Type B pancreatic cell (in vitro differentiated cells): Measurements from ENCODE around the gene FMO4. TPM values are rescaled to one million over a fixed set of nuclear protein-coding genes. Genes with fewer than 3 reads are reported as not detected.
"Not testable (repeated sequence)": the region's sequence is repeated elsewhere in the genome, so short reads cannot be mapped to it uniquely, and the experiment has no call there.

Experiments used
- DNase-seq: peaks from one replicate; pipeline ENCODE4 v3.0.0; 2021; ENCODE audit warnings: mixed read lengths; ENCODE audit not compliant: unreplicated experiment; ENCODE audit errors: extremely low spot score
- H3K27ac Mint-ChIP-seq: 2 replicates; pipeline ENCODE4 v1.8.0; 2021; ENCODE audit warnings: mild to moderate bottlenecking, mixed read lengths
- H3K27me3 Mint-ChIP-seq: 2 replicates; pipeline ENCODE4 v1.8.0; 2021; ENCODE audit warnings: mixed read lengths
- H3K36me3 Mint-ChIP-seq: 2 replicates; pipeline ENCODE4 v1.8.0; 2021; ENCODE audit warnings: mixed read lengths
- H3K4me1 Mint-ChIP-seq: one replicate; pipeline ENCODE4 v1.8.0; 2021; ENCODE audit warnings: mixed read lengths; ENCODE audit not compliant: unreplicated experiment
- H3K4me3 Mint-ChIP-seq: 2 replicates; pipeline ENCODE4 v1.8.0; 2021; ENCODE audit warnings: mild to moderate bottlenecking, mixed read lengths
- H3K9me3 Mint-ChIP-seq: 2 replicates; pipeline ENCODE4 v1.8.0; 2021; ENCODE audit warnings: mixed read lengths
- total RNA-seq: library from RNA; stranded (reverse); gene quantifications from 2 replicates; pipeline ENCODE4 v1.2.1, GENCODE V29; 2021; ENCODE audit warnings: low replicate concordance
- TF ChIP-seq, protein P1 (sequence below): fragments of 200-600 bp; sonication (generic); conservative IDR thresholded peaks from 2 replicates; pipeline ENCODE4 v1.5.0; 2021; ENCODE audit warnings: antibody characterized with exemption, mild to moderate bottlenecking

FMO4 gene
- total RNA-seq, 1 donor from 2014 or later, result 1.6 TPM

DNA sequence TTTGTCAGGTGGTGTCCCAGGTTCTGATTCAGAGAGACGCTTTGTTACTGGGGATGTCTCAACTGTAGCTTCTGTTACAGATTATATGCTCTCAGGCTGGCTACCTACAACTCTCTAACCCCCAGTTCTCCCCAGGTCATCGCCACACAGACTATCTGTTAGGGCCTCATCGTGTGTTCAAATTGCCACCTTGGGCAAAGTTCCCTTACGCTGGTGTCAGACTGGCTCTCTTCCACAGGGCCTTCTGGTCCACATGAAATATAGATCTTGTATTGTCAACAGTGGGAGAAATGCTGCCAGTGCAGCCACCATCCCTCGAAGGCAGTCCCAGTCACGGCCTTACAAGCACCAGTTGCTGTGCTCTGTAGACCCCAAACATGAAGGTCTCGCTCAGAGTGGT, 15.3 kb downstream of the FMO4 start:
- Mint-ChIP-seq H3K27me3 (no peaks in the 10 kb centered on the region), H3K36me3 (no peaks in the 10 kb centered on the region), H3K9me3 (no peaks in the 10 kb centered on the region), H3K4me3 (no peak overlapping the region), H3K4me1 (no peaks in the 10 kb centered on the region), H3K27ac (no peak overlapping the region)
- DNase-seq, result no peak
- TF ChIP-seq, protein P1, sequence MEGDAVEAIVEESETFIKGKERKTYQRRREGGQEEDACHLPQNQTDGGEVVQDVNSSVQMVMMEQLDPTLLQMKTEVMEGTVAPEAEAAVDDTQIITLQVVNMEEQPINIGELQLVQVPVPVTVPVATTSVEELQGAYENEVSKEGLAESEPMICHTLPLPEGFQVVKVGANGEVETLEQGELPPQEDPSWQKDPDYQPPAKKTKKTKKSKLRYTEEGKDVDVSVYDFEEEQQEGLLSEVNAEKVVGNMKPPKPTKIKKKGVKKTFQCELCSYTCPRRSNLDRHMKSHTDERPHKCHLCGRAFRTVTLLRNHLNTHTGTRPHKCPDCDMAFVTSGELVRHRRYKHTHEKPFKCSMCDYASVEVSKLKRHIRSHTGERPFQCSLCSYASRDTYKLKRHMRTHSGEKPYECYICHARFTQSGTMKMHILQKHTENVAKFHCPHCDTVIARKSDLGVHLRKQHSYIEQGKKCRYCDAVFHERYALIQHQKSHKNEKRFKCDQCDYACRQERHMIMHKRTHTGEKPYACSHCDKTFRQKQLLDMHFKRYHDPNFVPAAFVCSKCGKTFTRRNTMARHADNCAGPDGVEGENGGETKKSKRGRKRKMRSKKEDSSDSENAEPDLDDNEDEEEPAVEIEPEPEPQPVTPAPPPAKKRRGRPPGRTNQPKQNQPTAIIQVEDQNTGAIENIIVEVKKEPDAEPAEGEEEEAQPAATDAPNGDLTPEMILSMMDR, result no peak

DNA sequence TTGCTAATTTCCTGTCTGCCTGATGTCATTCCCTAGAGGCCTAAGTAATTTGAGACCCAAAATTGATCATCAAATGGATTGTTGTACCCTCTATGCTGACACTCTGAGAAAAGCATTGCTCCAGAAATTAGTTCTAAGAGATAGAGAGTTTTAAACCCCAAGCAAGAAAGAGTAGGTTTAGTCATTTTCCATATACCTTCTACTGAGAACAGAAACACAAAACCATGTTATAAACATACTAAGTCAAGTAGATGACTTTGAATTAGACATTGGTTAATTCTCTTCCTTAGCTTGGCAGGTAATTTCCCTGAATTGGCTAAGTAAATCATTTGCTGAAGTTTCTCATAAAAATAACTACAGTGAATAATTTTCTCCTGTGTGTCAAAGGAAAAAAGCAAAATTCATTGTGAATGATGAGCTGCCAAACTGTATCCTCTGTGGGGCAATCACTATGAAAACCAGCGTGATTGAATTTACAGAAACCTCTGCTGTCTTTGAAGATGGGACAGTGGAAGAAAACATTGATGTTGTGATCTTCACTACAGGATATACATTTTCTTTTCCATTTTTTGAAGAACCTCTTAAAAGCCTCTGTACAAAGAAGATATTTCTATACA, 20.1 kb downstream of the FMO4 start:
- no peaks in the 10 kb centered on the region for H3K36me3 Mint-ChIP-seq
- H3K27me3 Mint-ChIP-seq, result no peaks in the 10 kb centered on the region
- no peaks in the 10 kb centered on the region for H3K4me1 Mint-ChIP-seq
- TF ChIP-seq, protein P1, result no peak
- H3K9me3 Mint-ChIP-seq, result no peaks in the 10 kb centered on the region
- no peak for DNase-seq
- H3K4me3 Mint-ChIP-seq, result no peak overlapping the region
- no peak overlapping the region for H3K27ac Mint-ChIP-seq

DNA sequence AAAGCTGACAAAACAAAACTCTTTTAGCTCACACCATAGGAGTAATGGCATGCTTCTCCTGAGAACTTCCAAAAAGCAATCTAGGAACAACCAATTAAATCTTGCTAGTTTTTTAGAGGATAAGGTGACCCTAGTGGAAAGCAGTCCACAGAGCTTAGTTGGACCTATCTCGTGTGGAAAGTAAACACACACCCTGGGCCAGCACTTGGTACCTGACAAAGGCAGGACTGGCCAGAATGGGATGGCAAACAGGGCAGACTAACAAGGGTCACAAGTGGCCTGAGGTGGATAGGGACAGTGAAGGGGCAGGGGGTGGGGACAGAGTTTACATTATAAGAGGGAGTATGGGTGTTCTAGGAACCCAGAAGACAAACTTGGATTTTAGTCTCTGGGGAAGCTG, 22.0 kb downstream of the FMO4 start:
- TF ChIP-seq, protein P1, result no peak
- H3K27me3 Mint-ChIP-seq, result no peaks in the 10 kb centered on the region
- no peak overlapping the region for H3K4me3 Mint-ChIP-seq
- H3K4me1 Mint-ChIP-seq, result no peaks in the 10 kb centered on the region
- no peak overlapping the region for H3K27ac Mint-ChIP-seq
- DNase-seq, result no peak
- no peaks in the 10 kb centered on the region for H3K9me3 Mint-ChIP-seq
- H3K36me3 Mint-ChIP-seq, result no peaks in the 10 kb centered on the region

DNA sequence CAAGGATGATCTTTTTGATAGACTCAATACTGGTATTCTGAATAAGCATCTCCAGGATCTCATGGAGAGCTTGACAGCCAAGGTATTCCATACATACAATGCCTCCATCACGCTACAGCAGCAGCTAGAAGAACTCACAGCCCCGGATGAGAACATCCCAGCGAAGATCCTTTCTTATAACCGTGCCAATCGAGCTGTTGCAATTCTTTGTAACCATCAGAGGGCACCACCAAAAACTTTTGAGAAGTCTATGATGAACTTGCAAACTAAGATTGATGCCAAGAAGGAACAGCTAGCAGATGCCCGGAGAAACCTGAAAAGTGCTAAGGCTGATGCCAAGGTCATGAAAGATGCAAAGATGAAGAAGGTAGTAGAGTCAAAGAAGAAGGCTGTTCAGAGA, 25.4 kb downstream of the FMO4 start:
- H3K27ac Mint-ChIP-seq, H3K4me3 Mint-ChIP-seq, H3K36me3 Mint-ChIP-seq, H3K27me3 Mint-ChIP-seq, DNase-seq, H3K4me1 Mint-ChIP-seq, H3K9me3 Mint-ChIP-seq: not testable (repeated sequence)

DNA sequence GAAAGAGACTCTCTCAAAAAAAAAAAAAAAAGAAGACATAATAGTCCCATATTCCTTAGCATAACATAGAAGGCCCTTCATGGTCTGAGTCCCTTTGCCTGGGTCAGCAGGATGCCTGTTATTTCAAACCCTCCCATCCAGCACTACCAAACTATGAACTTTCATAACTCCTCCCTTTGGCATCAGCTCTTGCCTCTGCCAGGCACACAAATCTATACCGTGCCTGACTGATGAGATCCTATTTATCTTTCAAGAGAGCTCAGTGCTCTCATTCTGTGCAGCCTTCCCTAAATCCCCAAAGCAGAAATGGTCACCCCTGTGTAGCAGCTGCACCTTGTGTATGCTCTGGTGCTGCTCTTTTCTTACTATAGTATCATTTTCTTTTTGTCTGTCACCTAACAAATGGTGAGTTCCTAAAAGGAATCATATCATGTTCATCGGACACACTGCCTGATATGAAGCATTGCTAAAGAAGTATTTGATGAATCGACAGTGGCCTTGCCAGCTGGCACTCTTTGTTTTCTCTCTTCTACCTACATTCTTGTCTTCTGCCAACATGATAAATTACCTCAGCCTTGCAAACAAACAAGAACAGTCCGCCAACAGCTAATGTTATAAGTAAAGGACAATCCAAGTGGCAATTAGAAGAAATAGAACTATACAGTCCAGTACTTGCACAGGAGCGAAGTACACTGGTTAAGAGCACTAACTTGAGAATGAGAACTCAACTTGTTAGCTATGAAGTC, 29.9 kb downstream of the FMO4 start:
- no peak for DNase-seq
- Mint-ChIP-seq H3K4me3 (no peak overlapping the region), H3K9me3 (no peaks in the 10 kb centered on the region), H3K27ac (no peak overlapping the region), H3K4me1 (peaks cover 4% of the 10 kb centered on the region), H3K36me3 (no peaks in the 10 kb centered on the region), H3K27me3 (no peaks in the 10 kb centered on the region)
- TF ChIP-seq, protein P1, result no peak

DNA sequence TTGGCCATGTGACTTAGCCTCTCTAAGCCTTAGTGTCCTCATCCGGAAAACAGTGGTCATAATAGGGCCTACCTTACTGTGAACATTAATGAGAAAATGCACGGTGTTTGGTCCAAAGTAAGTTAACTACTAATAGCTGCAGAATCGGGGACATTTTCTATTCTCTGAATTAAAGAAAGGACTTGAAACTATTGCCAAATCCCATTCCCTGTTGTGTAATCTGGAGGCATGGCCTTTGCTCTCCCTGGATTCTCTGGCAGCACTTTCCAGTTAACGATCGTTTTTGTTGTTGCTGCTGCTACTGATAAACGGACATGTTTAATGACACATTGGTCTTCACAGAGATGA, 30.5 kb downstream of the FMO4 start:
- Mint-ChIP-seq H3K9me3 (peaks cover under 1% of the 10 kb centered on the region), H3K27ac (no peak overlapping the region), H3K4me1 (peaks cover 4% of the 10 kb centered on the region), H3K36me3 (no peaks in the 10 kb centered on the region), H3K27me3 (no peaks in the 10 kb centered on the region), H3K4me3 (no peak overlapping the region)
- TF ChIP-seq, protein P1, result no peak
- no peak for DNase-seq
